NCI-H2081 treated with DMSO at 0.1 percent for 48 hours (cell line): ENCODE results near the gene GTF3A.

Source experiments
- DNase-seq: peaks from one replicate; lab custom pipeline; 2025; lab: John Stamatoyannopoulos, UW

Gene GTF3A

DNA sequence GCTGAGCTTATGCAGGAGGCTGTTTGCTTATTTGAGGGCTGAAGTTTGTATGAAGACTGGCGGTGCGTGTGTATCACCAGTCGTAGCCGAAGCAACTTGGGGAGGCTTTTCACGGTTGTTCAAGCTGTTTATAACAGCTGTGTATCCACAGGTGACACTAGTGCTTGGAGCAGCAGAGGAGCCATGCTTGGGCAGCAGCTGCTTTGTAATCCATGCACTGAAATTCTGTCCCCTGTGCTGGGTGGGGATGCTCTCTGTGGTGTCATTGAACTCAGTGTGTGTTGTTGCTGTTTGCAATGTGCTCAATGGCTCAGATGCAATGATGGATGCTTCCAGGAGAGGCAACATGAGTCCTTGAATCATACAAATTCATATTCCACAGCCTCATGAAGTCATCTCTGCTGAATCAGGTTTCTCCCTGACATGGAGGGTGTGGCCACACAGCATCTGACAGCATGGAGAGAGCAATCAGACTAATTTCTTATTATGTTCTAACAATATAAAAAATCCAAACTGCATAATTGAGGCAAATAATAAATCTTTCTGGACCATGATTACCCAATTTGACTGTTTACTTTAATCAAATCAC, 18.8 kb upstream of the GTF3A start:
- DNase-seq, result no peak

DNA sequence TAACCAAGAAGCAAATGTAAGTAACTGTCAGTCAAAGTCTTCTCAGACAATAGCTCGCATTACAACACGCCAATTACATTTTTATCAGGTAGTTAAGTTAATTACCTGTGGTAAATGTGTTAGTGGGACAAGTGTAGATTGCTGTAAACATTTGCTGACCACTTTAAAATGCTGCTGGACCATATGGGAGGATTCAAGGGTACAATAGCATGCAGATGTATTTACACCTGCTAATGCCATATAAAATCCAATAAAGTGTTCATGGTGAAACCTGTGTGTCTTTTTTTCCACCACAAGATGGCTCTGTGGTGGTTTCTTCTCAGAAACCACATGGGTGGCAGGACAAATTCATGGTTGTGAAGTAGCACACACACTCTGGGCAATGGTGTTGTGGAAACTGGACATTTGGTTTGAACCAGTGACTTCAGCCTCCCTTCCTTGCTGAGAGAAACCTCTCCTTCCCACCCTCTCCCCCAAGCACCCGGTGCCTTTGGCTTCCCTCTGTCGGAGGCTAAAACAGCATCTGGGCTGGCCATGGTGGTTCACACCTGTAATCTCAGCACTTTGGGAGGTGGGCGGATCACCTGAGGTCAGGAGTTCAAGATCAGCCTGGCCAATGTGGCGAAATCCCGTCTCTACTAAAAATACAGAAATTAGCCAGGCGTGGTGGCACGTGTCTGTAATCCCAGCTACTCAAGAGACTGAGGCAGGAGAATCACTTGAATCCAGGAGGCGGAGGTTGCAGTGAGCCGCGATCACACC, 18.1 kb upstream of the GTF3A start:
- DNase-seq, result no peak

DNA sequence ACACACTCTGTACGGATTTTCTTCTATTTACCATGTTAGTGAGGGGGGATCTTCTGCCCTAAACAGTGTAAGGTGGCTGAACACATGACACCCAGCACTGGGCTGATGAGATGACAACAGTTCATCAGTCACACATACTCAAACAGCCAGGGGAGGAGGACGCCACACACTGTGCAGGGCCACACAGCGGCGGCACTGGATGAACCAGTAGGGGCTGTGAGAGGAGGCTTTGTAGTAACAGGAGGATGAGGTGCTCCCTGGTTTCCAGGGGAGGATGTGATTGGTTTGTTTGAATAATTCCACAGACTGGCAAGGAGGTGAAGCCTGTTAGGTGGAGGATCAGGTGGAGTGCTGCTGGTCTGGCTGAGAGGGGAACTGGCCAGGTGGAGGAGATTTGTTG, 16.3 kb upstream of the GTF3A start:
- DNase-seq, result no peak

DNA sequence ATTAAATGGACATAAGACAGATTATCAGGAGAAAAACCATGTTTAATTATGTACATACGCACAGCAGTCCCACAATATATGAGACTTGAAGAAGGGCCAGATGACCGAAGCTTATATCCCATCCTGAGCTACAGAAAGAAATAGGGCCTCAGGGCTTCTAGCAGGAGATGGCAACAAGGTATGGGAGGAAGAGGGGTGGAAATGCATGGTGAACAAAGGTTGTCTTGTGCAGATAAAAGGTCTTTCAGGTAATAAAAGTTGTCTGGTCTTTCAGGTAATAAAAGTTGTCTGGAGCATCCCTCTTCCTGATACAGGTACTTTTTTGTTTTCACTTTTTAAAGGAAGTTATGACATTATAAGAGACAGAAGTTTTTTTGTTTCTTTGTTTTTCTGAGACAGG, 15.4 kb upstream of the GTF3A start:
- DNase-seq, result no peak

DNA sequence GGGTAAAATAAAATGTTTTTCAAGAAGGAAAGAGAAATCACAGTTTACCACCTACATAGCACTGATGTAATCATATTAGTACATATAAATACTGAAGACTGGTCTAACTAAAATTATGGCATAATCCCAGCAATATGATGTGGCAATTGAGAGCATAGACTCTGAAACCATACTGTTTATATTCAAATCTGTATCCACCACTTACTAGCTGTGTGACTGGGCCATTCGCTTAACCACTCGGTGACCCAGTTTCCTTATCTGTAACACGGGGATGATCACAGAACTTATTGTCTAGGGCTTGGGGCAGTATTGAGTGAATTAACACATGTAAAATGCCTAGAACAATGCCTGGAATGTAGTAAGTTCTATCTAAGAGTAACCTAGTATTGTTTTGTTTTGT, 13.1 kb upstream of the GTF3A start:
- DNase-seq, result no peak

DNA sequence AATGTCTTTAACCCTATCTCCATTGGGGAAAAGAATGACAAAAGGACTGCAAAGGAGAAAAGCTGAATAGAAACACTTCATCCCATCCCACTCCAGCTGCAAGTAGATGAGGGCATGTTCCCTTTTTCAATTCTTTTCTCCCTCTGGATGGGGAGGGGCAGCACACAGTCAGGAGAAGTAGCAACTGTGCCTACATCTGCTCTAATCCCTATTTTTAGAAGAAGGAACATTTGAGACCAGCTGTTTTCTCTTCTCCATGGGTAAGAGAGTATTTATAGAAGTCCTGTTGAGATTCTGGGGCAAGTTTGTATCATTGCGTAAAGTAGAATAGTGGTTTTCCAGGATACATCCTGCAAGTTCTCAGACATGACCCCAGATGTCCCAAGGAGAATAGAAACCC, 9.3 kb upstream of the GTF3A start:
- DNase-seq, result no peak

DNA sequence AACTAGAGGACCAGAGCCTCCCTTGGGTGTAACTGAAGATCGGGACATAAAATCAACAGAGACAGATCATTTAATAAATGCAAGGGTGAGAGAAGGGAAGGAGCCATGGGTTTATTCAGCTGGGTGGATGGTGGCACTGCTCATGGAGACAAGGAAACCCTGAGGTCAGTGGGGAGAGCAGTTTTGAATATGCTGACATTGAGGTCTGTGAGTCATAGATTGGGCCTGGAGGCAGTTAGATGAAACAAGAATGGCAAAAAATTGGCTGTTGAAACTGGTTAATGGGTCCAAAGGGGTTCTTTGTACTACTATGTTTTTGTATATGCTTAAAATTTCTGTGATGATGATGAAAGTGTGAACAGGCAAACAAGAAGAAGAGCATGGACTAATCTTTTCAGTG, 5.1 kb upstream of the GTF3A start:
- DNase-seq, result no peak

DNA sequence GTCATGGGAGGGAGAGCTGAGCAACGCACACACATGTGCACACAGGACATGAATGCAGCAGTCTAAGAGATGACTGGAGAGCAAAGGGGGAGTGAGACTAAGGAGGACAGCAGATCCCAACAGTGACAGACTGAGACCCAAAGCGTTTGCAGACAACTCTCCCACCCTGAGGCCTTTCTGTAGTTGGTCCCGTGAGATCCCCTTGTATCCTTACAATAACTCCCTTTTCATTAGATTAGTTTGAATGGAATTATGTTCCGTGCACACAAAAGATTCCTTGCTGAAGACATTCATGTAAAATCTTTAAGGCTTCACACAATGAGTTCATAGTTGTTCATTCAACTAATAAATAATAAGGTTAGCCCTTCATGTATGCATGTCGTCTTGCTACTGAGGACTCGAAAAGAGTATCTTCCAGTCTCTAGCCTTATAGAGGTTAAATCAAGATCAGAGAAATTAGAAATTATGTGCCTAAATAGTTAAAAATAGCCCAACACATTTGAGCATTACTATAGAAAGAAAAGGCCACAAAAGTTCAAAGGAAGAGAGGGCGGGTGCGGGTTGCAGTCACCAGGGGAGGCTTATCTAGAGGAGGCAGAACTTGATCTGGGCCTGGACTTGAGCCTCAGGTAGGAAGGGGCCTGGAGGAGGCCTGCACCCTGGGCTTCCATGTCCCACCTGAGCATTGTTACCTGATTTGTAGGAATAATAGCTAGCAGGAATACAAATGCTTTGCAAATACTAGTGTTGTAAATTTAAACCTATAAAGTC, 3.1 kb upstream of the GTF3A start:
- no peak for DNase-seq

DNA sequence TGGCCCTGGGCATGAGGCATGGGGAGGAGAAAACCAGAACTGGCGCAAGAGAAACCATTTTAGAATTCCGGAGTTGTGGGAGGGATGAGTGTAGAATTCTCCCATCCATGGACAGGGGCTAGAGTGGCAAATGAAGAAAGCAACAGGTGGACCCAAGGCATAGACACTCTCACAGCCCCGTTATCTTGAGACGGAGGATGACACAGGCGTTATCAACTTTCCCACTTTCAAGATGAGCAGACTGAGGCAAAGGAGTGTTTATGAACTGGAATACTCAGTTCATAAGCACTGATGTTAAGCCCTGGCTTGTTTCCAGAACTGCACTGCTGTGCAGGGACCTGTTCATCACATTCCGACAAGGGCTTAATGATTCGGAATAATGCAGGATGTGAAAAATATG, 1.1 kb upstream of the GTF3A start:
- DNase-seq, result no peak

DNA sequence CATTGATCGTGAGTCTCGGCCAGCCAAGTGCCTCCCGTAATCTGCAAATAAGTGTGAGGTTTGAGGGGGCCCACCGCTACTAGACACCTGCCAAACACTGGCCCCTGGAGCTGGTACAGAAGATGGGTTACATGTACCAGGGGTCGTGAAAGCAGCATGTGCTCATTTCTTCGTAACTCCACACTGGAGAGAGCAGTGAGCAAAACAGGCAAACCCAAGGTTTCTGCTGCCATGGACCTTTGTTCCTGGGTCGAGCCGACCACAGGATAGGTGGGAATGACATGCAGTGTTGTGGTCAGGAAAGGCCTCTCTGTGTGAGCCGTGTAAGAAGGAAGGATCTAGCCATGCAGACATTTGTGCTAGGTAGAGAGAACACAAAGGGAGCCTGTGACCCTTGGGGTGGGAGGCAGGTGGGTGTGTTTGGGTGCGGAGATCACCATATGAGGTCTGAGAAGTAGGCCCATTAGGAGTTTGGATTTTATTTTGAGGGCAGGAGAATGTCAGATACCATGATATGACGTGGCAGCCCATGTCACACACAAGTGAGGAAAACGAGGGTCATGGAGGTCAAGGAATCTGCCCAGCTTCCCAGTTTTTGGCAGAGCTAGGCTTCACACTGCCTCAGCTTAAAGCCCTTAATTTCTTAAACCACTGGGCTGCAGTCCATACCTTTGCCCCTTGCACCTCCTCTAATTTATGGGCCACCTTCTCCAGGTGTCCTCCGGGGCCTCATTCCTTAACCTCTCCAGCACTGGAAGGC, 919 bp downstream of the GTF3A start:
- no peak for DNase-seq

DNA sequence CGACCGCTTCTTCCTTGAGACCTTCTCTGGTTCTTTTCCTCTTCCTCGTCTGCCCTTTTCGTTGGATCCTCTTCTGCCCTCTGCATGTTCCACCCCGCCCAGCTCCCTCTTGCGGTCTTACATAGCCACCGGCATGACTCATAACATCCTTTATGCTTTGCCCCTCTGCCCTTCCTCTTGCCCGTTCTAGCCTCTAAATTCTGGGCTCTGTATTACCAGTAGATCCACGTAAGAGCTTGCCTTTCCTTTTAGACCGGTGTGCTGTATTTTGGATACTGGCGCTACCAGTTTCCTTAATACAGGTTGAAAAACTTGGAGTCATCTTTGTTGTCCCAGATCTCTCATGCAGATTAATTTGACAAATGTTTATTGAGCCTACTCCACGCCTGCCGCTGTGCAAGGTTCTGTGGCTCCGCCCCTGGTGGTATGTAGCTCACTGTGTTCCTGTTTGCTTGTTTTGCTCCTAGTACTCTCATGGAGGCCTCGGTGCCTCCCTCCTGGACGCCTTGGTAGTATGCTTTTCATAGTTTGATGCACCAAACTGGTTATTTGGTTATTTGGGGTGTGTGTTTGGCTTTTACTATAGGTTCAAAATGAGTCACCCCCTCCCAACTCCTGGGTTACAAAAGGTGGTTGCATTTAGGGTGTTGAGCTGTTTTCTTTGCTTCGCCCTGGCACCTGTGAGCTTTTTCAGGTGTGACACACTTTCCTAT, 1.7 kb downstream of the GTF3A start:
- DNase-seq, result no peak

DNA sequence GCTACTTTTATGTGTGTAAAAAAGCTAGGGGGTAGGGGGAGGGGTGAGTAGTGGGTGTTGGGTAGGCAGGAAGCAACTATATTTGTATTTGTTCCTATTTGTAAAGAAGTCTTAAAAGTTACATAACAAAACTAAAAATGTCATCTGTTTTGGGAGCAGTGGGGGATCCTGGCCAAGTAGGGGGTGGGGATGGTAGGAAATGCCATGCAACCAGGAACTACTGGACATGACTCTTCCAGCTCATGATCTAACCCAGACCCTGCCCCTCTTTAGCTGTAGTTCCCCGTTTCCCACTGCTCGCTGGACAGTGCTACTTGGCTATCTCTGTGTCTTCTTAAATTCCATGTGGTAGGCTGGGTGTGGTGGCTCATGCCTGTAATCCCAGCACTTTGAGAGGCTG, 3.2 kb downstream of the GTF3A start:
- DNase-seq, result no peak

DNA sequence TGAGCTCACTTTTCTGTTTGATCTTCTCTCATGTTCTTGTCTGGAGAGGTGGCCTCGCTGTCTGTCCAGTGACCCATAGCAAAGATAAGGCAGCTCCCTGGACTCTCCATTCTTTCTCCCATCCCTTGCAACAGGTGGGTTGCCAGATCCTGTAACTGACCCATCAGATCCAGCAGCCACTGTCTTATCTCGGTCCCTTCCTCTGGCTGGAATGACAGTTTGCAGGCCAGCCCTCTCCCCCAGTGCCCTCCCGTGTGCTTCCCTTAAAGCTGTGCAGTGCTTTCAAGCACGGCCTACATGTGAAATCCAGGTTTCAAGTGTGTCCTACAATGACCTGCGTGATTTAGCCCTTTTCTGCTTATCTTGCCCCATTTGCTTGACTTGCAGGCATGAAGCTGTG, 3.7 kb downstream of the GTF3A start:
- DNase-seq, result no peak

DNA sequence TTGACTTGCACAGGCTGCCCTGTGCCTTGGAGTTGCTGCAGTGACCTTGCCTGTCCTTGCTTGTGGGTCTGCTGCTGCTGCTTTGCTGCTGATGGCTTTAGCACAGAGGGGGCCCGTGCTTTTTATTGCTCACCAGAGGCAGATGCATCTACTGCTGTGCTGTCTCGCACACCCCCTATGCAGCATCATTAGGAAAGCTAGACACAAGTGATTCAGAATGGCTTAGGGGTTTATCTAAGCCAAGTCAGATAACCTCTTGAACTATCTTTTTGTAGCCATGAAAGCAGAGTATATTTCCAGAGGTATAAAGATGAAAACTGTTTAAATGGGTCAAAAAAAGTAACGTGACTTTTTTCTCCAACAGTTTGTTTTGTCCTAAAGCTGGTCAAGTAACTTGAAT, 7.8 kb downstream of the GTF3A start:
- DNase-seq, result no peak

DNA sequence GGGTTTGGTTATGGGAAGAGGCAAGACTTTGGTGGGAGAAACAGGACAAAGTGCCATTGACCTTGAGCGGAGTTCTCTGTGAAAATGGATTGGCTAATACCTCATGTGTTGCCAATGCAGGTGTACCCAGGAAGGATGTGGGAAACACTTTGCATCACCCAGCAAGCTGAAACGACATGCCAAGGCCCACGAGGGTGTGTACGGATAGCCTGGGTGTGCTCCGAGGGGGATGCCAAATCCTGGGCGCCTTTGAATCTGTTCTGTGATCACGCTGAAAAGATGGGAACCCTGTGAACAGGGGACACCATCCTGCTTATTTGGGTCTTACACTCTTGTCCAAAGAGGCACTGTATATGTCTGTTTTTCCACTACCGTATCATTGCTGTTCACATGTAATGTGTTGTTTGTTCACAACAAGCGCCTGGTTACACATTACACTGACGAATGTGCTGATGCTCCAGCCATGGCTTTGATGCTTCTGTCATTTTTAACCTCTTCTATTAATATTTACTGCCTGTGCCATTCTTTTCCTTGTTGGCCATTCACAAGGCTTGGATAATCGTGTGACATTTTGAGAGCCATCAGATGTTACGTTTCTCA, 8.3 kb downstream of the GTF3A start:
- DNase-seq, result no peak

DNA sequence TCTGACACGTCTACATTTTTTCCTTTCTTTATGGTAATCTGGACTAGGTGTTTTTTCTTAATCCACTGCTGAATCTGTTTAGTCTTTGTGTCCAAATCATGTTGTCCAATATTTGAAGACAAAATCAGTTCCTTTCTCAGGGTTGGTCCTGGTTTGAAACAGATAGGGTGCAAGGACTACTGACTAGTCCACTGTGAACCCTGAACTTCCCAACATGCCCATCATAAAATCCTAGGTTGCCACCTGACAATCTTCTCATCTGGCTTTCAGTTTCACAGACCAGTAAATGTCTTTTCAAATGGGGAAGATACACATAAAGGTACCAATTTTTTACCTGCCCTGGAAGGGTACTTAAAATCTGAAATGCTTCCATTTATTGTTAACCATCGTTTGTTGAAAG, 12.7 kb downstream of the GTF3A start:
- no peak for DNase-seq

DNA sequence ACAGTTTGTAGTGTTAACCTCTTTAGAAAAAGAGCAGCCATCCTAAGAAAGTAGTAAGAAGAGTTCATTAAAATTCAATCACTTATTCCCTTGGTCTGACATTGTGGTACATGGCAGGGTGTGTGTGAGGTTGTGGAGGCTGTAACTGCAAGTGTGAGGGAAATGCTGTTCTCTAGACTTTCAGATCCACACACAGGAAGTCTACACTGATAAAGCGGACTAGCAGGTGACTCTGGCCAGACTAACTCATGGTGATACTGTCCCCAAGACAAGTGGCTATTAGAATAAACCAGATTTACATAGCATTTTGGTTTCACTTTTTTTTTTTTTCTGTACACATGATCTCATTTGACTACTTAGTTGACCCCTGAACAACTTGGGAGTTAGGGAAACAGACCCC, 16.0 kb downstream of the GTF3A start:
- no peak for DNase-seq

DNA sequence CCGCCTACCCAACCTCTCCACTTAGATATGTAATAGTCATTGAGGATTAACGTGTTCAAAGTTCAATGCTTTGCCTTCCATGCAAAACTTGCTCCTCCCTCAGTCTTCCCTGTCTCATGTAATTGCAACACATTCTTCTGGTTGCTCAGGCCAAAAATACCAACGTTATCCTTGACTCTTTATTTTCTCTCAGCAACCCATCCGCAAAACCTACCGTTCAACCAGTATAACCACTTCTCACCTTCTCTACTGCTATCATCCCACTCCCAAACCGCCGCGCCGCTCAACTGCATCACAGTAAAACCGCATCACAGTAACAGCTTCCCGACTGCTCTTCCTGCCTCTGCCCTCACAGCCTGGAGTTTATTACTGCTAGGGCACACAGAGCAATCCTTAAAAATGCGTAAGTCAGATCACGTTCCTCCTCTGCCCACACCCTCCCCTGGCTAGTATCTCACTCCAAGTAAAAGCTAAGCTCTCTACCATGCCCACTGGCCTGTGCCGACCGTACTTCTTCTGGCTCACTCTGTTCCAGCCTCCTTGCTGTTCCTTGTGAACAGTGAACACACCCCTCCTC, 17.7 kb downstream of the GTF3A start:
- no peak for DNase-seq

DNA sequence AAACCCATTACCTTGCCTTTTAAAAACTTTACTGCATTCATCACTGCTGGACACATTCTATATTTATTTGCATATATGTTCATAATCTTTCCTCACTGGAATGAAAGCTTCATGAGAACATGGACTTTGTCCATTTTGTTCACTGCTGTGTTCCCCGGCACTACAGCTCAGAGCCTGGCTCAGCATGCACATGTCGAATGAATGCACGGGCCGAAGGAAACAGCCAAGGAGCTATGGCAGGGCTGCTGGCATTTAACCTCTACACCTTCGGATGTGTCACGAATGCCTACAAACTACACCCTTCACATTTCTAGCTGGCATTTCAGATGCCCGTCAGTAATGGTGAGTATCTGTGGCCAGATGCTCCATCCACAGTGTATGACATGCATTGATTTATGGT, 18.4 kb downstream of the GTF3A start:
- DNase-seq, result no peak

DNA sequence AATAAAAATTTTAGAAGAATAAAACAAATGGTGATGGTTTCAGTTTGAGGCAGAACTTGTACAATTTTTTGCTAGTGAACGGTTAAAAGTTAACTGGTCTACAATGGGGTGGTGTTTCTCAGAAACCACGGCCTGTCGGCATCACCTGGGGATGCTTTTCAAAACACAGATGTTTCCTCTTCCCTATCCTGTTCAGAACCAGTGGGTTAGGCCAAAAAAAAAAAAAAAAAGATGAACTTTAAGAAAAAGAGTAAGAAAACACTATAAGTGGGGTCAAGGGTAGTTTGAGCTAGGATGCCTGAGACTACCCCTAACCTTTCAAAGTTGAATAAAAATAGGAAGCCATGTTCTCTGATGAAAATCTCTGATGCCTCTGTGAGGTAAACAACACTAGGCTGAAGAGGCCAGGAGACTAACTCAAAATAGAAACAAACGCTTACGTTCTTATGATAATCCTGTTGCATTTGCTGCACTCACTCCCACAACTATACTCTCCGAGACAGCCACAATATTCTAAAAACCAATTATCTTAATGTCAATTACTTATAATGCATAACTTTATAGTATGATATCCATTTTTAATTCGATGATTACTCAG, 22.7 kb downstream of the GTF3A start:
- DNase-seq, result no peak

DNA sequence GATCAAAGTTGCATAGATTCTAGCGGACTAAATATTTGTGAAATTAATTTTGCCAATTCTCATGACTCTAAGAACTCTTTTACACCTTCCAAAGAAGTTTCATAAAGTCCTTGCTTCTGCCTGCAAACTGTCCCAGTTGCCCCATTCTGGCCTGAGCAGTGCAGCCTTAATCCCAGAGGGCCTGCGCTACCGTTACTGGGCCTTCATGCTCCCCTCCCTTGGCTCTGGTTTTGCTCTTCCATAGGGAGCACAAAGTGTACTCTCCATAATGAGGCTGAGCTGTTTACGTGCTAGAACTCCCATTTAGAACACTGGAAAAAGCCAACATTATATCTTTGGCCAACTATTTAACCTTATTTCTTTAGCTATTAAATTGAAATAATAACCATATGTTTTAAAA, 23.9 kb downstream of the GTF3A start:
- DNase-seq, result no peak
